GM18526 (cell line): ENCODE data around the gene AUNIP.

Experiments used
- POLR2A ChIP-seq: IDR thresholded peaks from 3 replicates; pipeline ENCODE4 v1.6.1; 2011; ENCODE audit not compliant: insufficient read length; ENCODE audit errors: extremely low read depth

The AUNIP gene, protein sequence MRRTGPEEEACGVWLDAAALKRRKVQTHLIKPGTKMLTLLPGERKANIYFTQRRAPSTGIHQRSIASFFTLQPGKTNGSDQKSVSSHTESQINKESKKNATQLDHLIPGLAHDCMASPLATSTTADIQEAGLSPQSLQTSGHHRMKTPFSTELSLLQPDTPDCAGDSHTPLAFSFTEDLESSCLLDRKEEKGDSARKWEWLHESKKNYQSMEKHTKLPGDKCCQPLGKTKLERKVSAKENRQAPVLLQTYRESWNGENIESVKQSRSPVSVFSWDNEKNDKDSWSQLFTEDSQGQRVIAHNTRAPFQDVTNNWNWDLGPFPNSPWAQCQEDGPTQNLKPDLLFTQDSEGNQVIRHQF

DNA sequence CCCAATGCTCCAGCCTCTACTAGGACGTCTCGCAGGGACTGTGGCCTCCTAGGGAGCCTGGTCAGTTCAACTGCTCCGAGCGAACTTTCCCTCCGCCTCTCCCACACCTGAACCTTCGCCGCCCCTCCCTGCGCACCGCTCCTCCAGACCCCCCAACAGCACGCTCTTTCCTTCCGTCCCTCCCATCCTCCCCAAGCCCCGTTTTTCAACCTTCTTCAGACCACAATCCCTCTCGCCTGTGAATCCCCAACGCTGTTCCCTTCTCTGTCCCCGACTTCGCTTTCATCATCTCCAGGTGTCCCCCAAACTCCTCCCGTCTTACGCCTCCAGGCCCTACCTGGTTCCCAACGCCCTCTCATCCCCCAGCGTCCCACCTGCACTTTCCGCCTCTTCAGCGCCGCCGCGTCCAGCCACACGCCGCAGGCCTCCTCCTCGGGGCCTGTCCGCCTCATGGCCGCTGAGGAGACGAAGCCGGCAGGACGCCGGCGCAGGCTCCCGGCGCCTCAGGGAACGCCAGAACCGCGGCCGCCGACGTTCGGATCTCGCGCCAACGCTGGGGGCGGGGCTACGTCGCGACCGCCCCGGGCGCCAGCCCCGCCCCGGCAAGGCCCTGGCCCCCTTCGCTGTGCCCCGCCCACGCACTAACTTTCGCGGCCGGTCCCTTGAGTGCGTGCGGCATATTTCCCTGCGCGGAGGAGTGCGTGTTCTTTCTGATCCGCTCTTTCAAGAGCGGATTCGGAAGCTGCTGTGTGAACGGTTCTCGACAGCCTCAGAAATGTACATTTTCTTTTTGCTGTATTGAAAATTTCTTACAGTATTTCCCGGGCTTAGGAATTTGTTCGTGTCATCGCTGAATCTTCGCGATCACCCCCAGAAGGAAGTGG, at the start of gene AUNIP:
Gene AUNIP (minus strand): TSS at position 552 of the 884 bp plus-strand sequence. CDS start 100 bp downstream, at position 452.
- peak; percentile 78 for TF ChIP-seq POLR2A

DNA sequence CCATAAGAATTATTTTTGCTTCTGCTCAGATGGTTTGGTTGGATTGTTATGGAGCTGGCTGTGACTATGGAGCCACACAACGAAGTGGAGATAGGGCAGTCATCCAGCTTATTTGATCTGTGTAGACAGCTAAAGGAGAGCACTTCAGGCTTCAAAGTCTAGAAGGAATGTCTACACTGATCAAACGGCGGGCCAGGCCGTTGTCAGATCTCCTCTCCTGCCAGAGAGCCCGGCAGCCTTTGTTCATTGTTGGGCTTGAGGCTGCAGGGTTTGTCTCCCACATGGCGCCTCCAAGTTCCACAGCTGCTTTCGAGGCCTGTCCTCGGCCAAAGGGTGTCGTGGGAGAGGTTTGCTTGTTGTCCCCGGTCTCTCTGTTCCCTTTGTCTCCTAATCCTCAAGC, 49.8 kb upstream of the AUNIP start:
- TF ChIP-seq POLR2A: no peak

DNA sequence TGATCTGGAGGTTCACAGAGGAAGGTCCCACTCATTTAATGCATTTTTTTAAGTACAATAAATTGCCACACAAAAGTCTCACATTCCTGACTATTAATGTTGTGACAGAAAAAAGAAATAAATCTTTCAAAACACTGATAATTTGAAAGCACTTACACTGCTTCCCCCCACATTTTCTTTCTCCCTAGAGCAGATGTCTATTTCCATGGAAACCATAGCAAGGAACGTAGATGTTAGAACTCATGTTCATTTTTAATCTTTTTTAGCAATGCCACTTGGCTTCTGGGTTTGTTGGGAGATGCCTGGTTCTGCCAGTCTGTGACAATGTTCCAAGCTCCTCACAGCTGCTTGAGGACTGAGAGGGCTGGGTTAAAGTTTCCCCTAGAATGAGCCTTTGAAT, 48.9 kb upstream of the AUNIP start:
- no peak for TF ChIP-seq POLR2A

DNA sequence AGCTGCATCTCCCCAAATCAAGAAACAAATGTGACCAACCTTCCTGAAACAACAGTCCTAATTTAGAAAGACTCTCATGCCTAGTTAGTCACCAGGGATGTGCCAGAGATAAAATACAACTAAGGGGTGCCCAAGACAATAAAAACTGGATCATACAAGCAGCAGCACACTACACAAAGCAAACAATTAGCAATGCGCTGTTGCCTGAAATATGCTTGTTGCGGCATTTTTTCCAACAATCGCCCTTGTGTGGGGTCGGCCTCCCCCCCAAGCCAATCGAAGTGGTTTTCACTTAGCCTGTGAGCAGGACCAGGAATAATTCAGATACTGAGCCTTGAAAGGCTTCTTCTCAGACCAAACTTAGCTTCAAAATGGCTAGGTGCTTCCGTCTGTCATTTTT, 48.3 kb upstream of the AUNIP start:
- no peak for TF ChIP-seq POLR2A

DNA sequence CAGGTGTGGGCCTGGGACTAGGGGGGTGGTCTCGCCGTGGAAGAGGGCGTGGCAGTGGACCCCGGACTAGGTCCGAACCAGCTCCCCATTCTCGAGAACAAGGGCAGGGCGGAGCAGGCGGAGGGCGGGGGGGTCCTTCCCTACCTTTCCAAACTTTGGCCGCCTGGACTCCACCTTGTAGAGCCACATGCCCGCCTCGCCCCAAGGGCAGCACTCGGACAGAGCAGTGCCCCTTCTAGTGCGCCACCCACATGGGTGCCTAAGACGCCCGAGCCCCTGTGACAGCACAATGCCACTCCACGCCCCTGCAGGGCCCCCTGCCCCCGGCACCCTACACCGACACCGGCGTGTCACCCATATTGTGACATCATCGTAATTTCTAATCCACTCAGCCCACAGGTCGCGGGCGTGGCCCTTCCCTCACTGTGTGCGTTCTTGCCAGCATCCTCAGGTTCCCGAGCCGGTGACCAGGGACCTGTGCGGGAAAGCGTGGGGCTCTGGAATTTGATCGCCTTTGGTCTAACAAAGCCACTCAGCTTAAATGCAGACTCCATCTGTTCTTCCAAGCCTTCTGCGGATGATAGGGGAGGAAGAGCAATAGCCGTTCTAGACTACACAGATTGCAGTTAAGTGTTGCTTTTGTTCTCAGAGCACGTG, 47.5 kb upstream of the AUNIP start:
- TF ChIP-seq POLR2A: no peak

DNA sequence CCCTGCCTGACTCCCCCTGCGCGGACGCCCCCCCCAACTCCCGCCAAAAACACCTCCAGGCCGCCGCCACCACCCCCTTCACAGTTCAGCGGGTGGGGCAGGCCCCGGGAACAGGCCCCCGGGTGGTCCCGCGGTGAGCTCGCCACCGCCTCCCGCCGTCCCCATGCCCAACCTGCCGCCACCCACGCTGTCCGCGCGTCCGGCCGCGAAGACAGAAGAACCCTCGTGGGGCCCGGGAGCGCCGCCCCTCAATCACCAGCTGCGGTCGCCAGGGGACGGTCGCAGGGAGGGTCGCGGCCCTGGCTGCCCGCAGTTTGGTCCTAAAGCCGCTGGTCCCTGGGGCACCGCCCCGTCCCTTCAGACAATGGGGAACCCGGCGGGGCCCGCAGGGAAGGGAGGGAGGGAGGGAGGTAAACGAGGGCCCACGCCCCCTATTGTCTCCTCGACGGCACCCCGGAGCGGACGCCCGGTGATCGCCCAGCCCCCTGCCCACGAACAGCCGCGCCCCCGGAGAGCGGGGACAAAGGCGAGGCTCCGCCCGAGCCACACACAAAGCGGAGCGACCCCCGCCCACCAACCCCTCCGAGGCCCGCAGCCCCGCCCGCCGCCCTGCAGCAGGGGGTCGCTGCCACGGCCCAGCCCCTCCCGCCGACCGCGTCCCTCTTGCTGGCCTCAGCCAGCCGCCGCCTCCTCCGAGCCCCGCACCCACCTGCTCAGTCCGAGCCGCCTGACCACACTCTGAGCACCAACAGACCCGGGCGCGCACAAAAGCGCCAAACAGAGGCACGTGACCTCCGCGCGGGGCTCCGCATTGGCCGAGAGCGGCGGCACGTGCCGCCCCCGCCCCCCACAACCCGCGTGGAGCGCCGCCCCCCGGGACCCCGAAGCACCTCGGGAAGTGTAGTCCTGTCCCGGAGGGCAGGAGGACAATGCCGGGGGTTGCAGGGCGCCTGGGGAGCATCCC, 46.7 kb upstream of the AUNIP start, which contains the start of gene STMN1:
Gene STMN1 (minus strand): TSS at position 740 of the 964 bp plus-strand sequence. CDS start 1,743 bp downstream, outside the sequence.
- peak; percentile 96 for TF ChIP-seq POLR2A

DNA sequence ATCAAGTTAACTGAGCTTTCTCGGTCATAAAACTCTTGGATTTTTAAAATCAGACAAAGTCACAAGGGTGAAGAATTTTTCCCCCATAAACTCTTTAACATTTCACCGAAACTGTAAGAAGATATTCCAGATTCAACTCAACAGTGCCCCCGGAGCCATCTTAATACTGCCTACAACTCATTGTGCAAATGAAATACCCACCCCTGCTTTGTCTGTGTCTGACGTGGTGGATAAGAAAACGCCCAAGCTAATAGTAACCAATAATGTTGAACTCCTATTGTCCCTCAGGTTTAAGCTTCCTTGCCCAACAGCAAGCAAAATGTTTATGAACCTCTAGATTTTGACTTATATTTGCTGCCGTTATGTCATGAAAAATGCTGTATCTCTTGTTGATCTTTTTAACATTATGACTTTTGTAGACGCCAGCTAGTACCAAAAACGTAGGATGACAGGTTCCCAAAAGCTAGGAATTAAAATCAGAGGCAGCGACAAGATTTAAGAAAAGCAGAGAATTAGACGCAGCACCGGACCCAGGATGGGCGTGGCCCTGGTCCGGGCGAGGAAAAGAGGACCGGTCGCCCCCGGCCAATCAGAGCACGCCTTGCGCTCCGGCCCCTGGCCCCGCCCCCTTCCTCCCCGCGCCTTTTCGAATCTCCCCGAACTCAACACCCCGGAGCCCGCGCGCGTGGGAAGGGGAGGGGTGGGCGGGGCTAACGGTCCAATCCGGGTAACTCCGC, 45.9 kb upstream of the AUNIP start:
- TF ChIP-seq POLR2A: no peak

DNA sequence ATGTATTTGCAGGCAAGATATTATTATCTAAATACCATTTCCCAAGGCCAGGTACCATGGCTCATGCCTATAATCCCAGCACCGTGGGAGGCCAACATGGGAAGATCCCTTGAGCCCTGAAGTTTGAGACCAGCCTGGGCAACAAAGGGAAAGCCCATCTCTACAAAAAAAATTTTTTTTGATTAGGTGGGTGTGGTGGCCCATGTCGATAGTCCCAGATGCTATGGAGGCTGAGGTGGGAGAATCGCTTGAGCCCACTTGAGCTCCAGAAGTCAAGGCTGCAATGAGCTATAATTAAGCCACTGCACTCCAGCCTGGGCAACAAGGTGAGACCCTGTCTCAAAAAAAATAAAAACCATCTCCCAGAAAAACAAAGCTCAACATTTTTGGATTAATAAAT, 44.7 kb upstream of the AUNIP start:
- TF ChIP-seq POLR2A: no peak

DNA sequence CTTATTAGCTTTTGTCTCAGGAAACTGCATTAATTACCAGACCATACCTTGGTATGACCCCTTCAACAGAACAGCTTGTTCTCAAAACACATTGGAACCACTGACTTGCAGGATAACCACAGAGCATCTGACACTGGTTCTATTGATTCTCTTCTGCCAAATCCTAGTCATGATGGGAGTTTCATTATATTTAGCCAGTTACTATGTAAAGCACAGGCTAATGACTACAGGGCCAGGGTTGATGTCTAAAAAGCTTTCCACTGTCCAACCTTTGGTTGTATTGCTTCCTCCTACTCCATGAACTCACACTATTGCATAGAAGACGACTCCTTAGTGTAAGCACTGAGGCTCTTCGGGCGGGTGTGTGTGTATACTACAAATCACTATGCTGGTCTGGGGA, 43.2 kb upstream of the AUNIP start:
- TF ChIP-seq POLR2A: no peak

DNA sequence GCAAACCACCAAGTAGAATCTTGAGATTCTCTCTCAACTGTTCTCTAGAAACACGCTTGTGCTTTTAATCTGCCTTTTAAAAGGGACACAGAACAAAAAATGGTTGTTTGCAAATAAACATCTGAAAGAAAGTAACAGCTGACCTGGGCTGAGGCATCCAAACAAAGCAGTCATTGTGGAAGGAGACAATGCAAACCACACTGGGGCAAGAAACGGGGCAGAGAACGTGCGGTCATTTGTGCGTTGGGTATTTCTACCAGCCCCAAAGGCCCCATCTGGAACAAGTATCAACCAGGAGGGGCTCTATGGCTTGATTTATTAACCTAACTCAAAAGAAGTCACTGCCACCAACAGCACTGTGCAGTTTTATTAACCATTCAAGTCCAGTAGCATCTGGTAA, 41.0 kb upstream of the AUNIP start:
- TF ChIP-seq POLR2A: no peak

DNA sequence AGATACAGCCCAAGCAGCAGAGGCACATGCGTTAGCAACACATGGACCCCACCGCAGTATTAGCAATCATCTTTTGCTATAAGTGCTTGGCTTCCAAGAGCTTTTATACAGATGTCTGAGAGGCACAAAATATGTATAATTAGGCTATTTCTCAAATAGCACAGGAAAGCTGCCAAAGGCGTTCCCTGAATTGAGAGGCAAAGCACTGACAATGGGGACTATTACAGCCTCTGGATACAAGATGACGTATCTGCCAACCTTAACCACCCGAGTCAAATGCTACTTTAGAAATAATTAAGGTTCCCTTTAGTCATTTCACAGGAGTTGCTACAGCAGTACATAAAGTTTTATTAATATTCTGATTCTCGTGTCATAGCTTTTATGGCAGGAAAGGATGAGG, 40.5 kb upstream of the AUNIP start:
- no peak for TF ChIP-seq POLR2A

DNA sequence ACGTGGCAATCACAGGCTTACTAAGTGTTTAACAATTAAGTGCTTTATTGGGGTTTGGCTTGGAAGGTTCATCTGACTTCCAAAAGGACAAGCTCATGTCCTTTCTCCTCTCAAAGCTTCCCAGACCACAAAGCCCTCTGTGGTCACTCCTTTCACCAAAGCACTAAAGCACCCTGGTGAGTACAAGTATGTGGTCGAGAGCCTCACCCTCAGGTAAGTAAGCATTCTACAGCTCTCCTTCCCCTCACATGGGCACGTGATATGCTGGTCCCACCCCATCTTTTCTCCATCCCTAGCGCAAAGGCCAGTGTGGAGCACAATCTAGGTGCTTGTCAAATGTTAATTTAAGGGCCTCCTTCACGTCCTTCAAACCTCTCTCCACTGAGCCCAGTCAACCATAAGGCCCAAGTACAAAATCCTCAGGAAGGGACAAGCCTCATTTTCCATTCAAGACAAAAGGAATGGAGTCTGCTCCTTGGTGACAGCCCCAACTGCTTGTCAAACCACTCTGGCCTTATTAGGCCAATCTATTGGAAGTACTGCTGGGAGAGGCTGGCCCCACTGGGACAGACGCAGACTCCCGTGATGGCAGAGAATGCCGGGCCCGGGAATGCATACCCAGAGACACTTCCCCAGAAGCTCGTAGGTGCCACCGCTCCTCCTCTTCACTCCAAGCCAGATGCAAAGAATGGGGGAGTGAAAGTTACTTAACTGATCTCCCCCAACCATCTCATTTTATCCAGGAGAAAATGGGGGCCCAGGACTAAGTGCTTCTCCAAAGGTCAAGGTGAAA, 39.2 kb upstream of the AUNIP start:
- no peak for TF ChIP-seq POLR2A

DNA sequence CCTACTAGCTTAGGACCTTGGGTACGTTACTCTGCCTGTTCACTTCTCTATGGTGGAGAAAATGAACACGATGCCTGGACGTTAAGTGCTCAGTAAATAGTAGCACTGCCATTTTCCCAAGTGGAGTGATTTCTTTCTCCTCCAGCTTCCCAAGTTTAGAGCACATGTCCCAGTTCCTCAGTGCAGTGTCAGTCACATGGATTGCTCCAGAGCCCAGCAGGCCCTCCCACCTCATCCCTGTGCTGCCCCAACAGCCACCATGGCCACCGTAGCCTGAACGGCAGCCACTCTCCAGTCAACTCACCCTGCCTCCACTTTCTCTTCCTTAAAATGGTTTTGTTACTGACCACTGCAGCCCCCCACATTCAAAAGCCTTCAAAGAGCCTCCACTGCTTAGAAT, 38.5 kb upstream of the AUNIP start:
- TF ChIP-seq POLR2A: no peak
